ENCODE data around the gene ARAF. TPM values are rescaled to one million over a fixed set of nuclear protein-coding genes. Genes with fewer than 3 reads are reported as not detected.

Gene ARAF
- total RNA-seq, 1 experiment from 2014 or later, result 68.5 TPM

DNA sequence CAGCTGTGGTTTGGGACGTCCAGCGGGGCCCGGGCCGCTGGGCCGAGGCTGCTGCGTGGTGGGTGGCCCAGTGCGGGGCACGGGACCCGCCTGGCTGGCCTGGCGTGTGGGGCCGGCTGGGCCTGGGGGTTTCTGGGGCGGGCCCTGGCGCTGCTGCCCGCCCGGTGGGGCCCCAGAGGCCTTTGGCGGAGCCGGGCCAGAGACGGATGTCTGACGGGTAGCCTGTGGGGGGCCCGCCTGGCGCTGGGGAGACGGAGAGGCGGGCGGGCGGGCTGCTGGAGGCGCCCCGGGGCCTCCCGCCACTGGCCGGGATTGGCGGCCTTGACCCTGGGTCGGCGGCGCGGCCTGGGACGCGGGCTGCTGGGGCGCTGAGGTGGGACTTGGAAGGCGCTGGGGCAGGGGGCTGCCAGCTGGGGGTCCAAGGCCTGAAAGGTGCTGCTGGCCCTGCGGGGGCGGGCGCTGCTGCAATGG is 13.1 kb downstream of the ARAF start:
- H3K4me1 ChIP-seq, result no peaks in the 10 kb centered on the region
- H3K4me1 Mint-ChIP-seq (ENCODE audit: low read depth, unreplicated experiment), result no peaks in the 10 kb centered on the region
- DNase-seq, result no peak
- no peak overlapping the region for H3K4me3 Mint-ChIP-seq (ENCODE audit: unreplicated experiment)
- BruUV-seq (replicated peaks), result no TSS peak
- no peaks in the 10 kb centered on the region; the same call in 1 of the 2 replicates for H3K36me3 ChIP-seq (ENCODE audit: control insufficient read depth, insufficient read depth, low read length)
- H3K9me3 Mint-ChIP-seq (ENCODE audit: unreplicated experiment), result no peaks in the 10 kb centered on the region
- TF ChIP-seq, protein P1, sequence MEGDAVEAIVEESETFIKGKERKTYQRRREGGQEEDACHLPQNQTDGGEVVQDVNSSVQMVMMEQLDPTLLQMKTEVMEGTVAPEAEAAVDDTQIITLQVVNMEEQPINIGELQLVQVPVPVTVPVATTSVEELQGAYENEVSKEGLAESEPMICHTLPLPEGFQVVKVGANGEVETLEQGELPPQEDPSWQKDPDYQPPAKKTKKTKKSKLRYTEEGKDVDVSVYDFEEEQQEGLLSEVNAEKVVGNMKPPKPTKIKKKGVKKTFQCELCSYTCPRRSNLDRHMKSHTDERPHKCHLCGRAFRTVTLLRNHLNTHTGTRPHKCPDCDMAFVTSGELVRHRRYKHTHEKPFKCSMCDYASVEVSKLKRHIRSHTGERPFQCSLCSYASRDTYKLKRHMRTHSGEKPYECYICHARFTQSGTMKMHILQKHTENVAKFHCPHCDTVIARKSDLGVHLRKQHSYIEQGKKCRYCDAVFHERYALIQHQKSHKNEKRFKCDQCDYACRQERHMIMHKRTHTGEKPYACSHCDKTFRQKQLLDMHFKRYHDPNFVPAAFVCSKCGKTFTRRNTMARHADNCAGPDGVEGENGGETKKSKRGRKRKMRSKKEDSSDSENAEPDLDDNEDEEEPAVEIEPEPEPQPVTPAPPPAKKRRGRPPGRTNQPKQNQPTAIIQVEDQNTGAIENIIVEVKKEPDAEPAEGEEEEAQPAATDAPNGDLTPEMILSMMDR (IDR thresholded peaks at IDR 0.05; ENCODE audit: insufficient read depth in 1 of 2, low read depth in 1 of 2, low read length in 1 of 2, severe bottlenecking in 1 of 2, unreplicated experiment in 1 of 2), result no peak
- H3K27ac Mint-ChIP-seq (ENCODE audit: unreplicated experiment), result no peak overlapping the region
- no peak overlapping the region for H3K4me3 ChIP-seq (ENCODE audit: low read depth, low read length)
- ChIA-PET CTCF (no interaction called here), POLR2A (no interaction called here)
- H3K27me3 Mint-ChIP-seq (ENCODE audit: insufficient read depth, unreplicated experiment), result no peaks in the 10 kb centered on the region
- H3K9me3 ChIP-seq, result no peaks in the 10 kb centered on the region
- intact Hi-C loops (cut with micrococcal nuclease; ENCODE audit: unreplicated experiment), result no loop called here
- no peaks in the 10 kb centered on the region for H3K27me3 ChIP-seq (replicated peaks; ENCODE audit: control insufficient read depth, insufficient read depth, low read length)
- peaks cover 33% of the 10 kb centered on the region for H3K36me3 Mint-ChIP-seq (ENCODE audit: insufficient read depth, unreplicated experiment)

DNA sequence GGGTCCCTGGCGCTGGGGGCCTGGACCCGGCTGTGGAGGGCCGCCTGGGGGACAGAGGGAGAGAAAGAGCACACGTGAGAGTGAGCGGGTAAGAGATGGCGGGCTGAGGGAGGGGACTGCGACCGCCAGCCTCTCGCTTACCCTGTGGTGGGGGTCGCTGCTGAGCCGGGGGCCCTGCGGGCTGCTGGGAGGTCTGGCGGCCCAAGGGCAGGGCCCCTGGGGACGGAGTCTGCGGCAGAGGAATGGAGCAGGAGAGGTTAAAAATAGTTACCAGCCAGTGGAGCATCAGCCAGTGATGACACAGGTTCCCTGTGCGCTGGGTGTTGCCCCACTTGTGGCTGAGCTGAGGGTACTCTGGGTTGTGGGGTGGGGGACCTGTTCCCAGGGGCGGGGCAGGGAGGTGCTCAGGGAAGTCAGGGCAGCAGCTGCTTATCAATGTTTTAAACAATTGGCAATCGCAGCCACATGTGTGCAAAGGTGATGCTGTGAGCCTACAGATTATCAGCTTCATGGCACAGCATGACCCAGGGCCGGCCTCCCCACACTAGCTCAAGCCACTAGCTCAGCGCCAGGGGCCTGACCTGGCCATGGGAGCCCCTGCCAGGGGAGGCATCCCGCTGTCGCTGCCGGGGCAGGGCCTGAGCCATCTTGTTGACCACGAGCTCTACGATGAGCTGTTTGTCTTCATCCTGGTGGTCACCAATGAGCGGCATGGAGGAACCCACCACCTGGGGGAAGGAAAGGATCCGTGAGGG is 13.7 kb downstream of the ARAF start:
- no peaks in the 10 kb centered on the region for H3K27me3 ChIP-seq (replicated peaks; ENCODE audit: control insufficient read depth, insufficient read depth, low read length)
- ChIA-PET POLR2A (no interaction called here), CTCF (no interaction called here)
- peaks cover 27% of the 10 kb centered on the region for H3K36me3 Mint-ChIP-seq (ENCODE audit: insufficient read depth, unreplicated experiment)
- BruUV-seq (replicated peaks), result no TSS peak
- H3K4me1 Mint-ChIP-seq (ENCODE audit: low read depth, unreplicated experiment), result no peaks in the 10 kb centered on the region
- no peaks in the 10 kb centered on the region for H3K27me3 Mint-ChIP-seq (ENCODE audit: insufficient read depth, unreplicated experiment)
- no peak overlapping the region for H3K4me3 ChIP-seq (ENCODE audit: low read depth, low read length)
- H3K36me3 ChIP-seq (ENCODE audit: control insufficient read depth, insufficient read depth, low read length), result no peaks in the 10 kb centered on the region
- no peak for DNase-seq
- H3K4me1 ChIP-seq, result no peaks in the 10 kb centered on the region
- no peak overlapping the region for H3K27ac Mint-ChIP-seq (ENCODE audit: unreplicated experiment)
- intact Hi-C loops (cut with micrococcal nuclease; ENCODE audit: unreplicated experiment), result no loop called here
- TF ChIP-seq, protein P1 (IDR thresholded peaks at IDR 0.05; ENCODE audit: insufficient read depth in 1 of 2, low read depth in 1 of 2, low read length in 1 of 2, severe bottlenecking in 1 of 2, unreplicated experiment in 1 of 2), result no peak
- H3K4me3 Mint-ChIP-seq (ENCODE audit: unreplicated experiment), result no peak overlapping the region
- no peaks in the 10 kb centered on the region for H3K9me3 ChIP-seq
- H3K9me3 Mint-ChIP-seq (ENCODE audit: unreplicated experiment), result no peaks in the 10 kb centered on the region

DNA sequence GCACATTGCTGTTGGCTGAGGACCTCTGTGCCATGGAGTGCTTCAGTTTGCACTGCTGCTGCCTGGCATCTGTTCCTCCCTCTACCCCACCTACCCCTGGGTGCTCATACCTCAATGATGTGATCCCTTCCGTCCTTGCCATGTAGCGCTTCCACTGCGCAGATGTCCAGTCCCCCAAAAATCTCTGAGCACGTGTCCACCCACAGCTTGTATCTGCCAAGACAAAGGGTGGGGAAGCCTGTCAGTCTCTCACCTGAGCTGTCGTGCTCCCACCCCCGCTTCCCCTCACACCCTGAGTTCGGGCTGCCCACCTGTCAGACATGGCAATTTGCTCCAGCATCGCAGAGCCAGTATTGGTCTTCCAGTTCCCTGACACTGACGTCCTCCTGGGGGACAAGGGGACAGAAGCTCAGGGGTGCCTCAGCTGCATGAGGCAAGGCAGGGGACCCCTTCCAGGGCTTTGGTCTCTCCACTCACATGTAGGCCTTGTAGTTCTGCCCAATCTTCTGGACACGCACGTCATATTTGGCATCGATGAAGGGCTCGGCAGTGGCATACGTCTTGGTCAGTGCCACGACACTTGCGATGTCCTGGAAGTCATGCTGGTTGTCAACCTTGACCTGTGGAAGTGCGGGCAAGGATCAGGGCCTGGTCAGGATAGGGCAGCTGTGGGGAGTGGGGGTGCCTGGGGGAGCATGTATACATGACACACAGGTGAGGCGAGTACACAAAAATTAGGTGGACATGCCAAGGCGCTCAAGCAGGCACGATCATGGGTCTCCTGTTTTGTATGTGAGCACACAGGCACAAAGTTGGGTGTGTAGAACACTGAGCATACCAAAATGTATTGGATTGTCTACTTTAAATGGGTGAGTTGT is 15.3 kb downstream of the ARAF start:
- H3K27ac Mint-ChIP-seq (ENCODE audit: unreplicated experiment), result no peak overlapping the region
- H3K9me3 Mint-ChIP-seq (ENCODE audit: unreplicated experiment), result no peaks in the 10 kb centered on the region
- TF ChIP-seq, protein P1 (IDR thresholded peaks at IDR 0.05; ENCODE audit: insufficient read depth in 1 of 2, low read depth in 1 of 2, low read length in 1 of 2, severe bottlenecking in 1 of 2, unreplicated experiment in 1 of 2), result no peak

More for the DNA sequence above, 15.3 kb downstream of the ARAF start:
- Mint-ChIP-seq H3K27me3 (ENCODE audit: insufficient read depth, unreplicated experiment) (no peaks in the 10 kb centered on the region), H3K36me3 (ENCODE audit: insufficient read depth, unreplicated experiment) (peaks cover 13% of the 10 kb centered on the region), H3K4me3 (ENCODE audit: unreplicated experiment) (no peak overlapping the region), H3K4me1 (ENCODE audit: low read depth, unreplicated experiment) (no peaks in the 10 kb centered on the region)
- Histone ChIP-seq H3K36me3 (ENCODE audit: control insufficient read depth, insufficient read depth, low read length) (no peaks in the 10 kb centered on the region), H3K4me3 (ENCODE audit: low read depth, low read length) (no peak overlapping the region), H3K4me1 (no peaks in the 10 kb centered on the region), H3K27me3 (replicated peaks; ENCODE audit: control insufficient read depth, insufficient read depth, low read length) (no peaks in the 10 kb centered on the region), H3K9me3 (no peaks in the 10 kb centered on the region)
- POLR2A ChIA-PET, result no interaction called here
- DNase-seq, result no peak
- intact Hi-C loops (cut with micrococcal nuclease; ENCODE audit: unreplicated experiment), result no loop called here
- no TSS peak for BruUV-seq (replicated peaks)
- CTCF ChIA-PET, result interaction anchor here (0.5 kb wide), 1 partner anchor 74 kb away, joined by 3 read pairs; the partner anchor contains the start of gene ELK1
